HG03103 (cell line): ENCODE measurements around the gene SDS.

Experiments
- ATAC-seq: cut with Tn5 transposase; IDR thresholded peaks from one replicate; pipeline ENCODE4 v1.9.1; 2021; ENCODE audit warnings: low read depth; ENCODE audit not compliant: unreplicated experiment

SDS gene, protein sequence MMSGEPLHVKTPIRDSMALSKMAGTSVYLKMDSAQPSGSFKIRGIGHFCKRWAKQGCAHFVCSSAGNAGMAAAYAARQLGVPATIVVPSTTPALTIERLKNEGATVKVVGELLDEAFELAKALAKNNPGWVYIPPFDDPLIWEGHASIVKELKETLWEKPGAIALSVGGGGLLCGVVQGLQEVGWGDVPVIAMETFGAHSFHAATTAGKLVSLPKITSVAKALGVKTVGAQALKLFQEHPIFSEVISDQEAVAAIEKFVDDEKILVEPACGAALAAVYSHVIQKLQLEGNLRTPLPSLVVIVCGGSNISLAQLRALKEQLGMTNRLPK

GRCh38 chr12:113403435-113404415, at the start of gene SDS:
TSS of gene SDS (minus strand) at chr12:113403887. CDS start at chr12:113399708, 4,179 bp downstream.
- ATAC-seq, result no peak

GRCh38 chr12:113453330-113453729, 49.6 kb upstream of the SDS start:
- no peak for ATAC-seq

GRCh38 chr12:113452458-113452857, 48.8 kb upstream of the SDS start:
- no peak for ATAC-seq

GRCh38 chr12:113449839-113450238, 46.2 kb upstream of the SDS start:
- ATAC-seq, result no peak

DNA sequence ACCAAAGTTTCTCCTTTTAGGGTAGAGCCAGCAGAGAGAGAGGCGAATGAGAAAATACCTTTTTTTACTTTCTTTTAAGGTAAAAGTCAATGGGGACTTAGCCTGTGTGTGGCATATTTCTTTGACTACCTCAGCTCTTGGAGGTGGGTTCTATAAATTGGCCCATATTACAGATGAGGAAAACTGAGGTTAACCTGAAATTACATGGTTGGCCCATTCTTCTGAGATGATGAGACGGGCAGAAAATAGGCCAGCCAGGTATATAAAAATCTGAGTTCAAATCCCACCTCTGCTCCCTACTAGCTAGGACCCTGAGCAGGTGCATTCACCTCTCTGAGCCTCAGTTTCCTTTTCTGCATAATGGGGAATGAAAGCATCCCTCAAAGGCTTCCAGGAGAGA, 45.6 kb upstream of the SDS start:
- ATAC-seq, result no peak

- no peak for ATAC-seq
Observed at GRCh38 chr12:113448873-113449272, 45.2 kb upstream of the SDS start.

DNA sequence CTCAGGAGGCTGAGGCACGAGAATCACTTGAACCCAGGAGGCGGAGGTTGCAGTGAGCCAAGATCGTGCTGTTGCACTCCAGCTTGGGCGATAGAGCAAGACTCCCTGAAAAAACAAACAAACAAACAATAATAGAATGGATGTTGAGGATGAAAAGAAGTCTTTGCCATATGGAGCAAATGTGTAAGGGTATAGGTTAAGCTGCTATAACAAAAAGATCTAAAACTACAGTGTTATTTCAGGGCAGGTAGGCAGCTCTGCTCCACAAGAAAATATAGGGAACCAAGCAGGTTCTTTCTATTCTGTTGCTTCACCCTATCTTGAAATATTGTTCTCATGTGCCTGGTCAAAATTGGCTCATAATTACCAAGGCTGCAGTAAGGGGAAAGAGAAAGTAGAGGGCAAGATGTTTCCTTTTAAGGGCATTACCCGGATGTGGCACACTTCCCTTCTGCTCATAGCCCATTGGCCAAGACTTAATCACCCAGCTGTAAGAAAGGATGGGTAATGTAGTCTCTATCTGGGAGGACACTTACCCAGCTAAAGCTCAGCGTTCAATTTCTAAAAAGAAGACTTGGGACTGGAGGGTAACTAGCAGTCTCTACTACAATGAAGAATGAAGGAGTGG, 42.0 kb upstream of the SDS start:
- ATAC-seq, result no peak

GRCh38 chr12:113443030-113443539, 39.4 kb upstream of the SDS start:
- no peak for ATAC-seq

- no peak for ATAC-seq
Observed at GRCh38 chr12:113440947-113441782, 37.5 kb upstream of the SDS start.

DNA sequence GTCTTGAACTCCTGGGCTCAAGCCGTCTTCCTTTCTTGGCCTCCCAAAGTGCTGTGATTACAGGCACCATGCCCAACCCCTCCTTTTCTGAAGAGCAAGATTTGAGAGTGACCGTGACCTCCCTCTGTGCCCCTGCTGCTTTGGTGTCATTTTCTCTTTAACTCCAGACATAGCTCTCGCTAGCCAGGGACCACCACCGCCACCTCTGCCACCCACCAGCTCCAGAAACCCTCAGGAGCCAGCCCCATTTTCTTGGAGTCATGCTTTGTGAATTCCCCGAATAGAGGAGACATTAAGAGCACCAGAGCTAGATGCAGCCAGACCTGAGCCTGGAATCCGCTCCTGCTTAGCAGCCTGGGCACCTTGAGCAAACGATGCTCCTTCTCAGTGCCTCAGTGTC, 36.6 kb upstream of the SDS start:
- ATAC-seq, result no peak

DNA sequence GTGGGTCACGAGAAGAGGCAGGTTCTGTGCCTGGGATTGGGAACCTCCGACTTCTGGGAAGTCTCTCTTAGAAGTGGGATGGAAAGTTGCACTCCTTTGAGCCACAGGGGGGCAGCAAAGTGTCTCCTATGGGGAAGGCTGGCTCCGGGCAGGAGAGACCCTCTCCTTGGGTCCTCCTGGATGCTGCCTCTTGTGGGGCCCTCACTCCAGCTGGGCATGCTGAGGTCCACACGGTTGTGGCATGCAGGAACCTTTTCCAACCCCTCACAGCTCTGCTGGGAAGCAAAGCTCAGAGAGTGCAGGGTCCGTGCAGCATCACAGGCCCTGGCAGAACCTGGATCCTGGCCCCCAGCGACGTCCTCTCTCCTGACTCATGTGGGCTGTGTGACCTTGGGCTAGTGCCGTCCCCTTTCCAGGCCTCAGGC, 35.9 kb upstream of the SDS start:
- ATAC-seq, result no peak

- ATAC-seq, result no peak
Observed at GRCh38 chr12:113439301-113439597, 35.6 kb upstream of the SDS start.

DNA sequence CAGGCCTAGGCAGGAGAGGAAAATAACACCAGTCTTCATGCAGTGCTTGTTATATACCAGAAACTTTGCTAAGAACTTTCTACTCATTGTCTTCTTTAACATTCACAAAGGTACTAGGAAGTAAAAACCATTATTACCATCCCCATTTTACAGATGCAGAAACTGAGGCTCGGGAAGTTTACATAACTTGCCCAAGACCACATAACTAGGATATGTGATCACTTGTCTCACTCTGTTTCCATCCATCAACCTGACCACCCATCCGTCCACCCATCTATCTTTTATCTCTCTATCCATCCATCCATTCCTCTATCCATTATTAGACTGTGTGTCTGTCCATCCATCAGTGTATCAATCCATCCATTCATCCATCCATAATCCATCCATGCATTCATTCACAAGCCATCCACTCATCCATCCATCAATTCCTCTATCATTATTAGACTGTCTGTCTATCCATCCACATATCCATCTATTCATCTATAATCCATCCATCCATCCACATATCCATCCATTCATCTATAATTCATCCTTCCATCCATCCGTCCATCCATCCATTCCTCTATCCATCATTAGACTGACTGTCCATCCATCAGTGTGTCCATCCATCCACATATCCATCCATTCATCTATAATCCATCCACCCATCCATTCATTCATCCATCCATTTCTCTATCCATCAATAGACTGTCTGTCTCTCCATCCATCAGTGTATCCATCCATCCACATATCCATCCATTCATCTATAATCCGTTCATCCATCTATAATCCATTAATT, 35.0 kb upstream of the SDS start:
- no peak for ATAC-seq

DNA sequence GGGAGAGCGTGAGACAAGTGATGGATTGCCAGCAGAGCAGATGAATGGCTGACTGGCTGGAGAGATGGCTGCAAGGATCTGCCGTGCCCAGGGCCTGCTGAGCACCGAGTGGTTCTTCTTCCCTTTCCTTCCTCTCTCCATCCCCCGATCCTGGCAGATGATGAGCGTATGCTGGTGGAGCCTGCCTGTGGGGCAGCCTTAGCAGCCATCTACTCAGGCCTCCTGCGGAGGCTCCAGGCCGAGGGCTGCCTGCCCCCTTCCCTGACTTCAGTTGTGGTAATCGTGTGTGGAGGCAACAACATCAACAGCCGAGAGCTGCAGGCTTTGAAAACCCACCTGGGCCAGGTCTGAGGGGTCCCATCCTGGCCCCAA, 34.0 kb upstream of the SDS start:
- no peak for ATAC-seq

- no peak for ATAC-seq
Observed at GRCh38 chr12:113436993-113437728, 33.5 kb upstream of the SDS start.

DNA sequence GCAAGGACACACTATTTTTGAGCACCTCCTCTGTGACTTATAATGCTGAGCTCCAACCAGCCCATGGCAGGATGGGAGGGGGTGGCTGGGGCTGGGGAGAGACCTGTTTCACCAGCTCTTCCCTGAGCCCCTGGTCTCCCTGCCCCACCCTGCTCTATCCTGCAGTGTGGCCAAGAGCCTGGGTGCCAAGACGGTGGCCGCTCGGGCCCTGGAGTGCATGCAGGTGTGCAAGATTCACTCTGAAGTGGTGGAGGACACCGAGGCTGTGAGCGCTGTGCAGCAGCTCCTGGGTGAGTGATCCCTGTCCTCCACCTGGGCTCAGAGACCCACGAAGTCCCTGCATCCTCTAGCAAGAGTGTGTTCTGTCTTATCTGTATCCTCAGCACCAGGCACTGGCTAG, 32.9 kb upstream of the SDS start:
- ATAC-seq, result no peak

DNA sequence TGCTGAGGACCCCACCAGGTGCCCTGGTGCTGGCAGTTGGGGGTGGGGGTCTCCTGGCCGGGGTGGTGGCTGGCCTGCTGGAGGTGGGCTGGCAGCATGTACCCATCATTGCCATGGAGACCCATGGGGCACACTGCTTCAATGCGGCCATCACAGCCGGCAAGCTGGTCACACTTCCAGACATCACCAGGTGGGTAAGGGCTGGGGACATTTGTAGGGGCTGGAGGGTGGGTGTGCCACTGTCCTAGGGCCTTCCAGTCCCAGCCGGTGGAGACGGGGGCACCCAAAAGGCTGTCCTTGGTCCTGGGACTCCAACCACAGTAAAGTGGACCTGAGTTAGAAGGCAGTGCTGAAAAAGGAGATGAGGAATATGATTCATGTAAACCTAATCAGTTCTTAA, 31.7 kb upstream of the SDS start:
- ATAC-seq, result no peak

GRCh38 chr12:113432986-113433385, 29.3 kb upstream of the SDS start:
- ATAC-seq, result no peak

DNA sequence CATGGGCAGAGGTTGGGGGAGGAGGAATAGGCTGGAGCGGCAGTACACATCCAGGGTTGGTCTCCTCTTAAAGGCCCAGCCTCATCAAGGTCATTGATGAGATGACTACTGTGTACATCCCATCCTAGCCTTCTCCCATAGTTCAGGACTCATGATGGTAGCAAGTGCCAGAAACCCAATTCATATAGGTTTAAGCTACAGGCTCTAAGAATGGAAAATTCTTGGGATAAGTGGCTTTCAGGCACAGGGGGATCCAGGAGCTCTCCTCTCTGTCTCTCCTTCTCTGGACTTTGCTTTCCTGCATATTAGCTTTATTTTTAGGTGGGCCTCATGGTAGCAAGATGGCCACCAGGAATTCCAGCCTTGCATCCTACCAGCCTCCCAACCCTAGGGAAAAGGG, 24.8 kb upstream of the SDS start:
- ATAC-seq, result no peak
